ENCODE data around the gene ARMH3.
A peak's percentile ranks its signal among the peaks of the same experiment; 100 is the strongest.

Gene ARMH3

GRCh38 chr10:101826852-101827434 lies 229.0 kb downstream of the ARMH3 start:
- no peak for DNase-seq

DNA sequence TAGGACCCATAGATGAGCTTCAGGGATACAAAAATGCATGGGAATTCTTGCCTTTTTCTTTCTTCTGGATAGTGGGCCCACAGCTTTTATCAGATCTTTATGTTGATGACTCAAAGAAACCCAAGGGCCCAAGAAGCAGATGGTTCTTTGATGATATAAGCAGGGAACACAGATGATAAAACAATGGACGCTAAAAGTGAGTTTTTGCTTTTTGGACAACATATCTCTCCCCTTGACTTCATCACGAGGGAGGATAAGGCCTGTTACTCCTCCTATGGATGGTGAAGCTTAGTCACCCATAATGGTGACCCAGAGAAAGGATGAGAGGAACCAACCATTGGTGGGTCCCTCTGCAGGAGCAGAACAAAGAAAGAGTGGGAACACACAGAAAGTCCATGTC lies 231.2 kb downstream of the ARMH3 start:
- no peak for DNase-seq

DNA sequence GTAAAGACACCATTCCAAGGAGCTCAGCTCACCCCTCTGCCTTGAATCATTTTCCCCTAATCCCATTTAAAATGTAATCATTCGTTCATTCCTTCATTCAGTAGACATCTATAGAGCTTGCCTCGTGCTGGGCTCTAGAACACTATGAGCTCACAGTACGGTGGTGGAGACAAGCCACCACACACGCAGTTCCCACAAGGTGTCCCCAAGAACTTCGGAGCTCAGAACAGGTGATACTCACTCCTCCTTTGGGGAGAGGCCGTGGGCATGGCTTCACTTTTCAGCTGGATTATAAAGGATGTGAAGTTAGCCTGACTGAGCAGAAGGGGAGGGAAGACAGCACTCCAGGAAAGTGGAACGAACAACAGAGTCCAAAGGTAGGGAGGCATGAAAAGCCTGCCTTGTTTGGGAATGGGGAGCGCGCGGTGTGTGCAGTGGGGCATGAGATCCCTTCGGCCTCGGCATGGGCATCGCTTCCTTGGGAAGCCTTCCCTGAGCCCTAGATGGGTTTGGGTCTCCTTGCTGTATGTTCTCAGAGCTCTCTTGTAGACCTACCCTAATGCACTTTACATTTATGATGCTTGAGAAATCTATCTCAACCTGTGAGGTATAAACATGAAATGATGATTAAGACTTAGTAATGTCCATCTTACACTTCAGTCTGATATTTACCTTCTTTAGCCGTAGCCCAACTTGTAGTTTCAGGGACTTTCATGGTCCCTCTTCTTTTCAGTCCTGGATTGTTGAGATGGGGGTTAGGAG lies 236.9 kb downstream of the ARMH3 start:
- DNase-seq, result peak; percentile 45

- DNase-seq, result peak; percentile 91
Observed at GRCh38 chr10:101818119-101818871, 237.7 kb downstream of the ARMH3 start, which contains the start of gene OGA. TSS of gene OGA (minus strand) at chr10:101818444. CDS start at chr10:101818022, 422 bp downstream.

GRCh38 chr10:101817337-101818118 lies 238.4 kb downstream of the ARMH3 start:
- no peak for DNase-seq

- DNase-seq, result no peak
Observed at GRCh38 chr10:101816913-101817336, 239.0 kb downstream of the ARMH3 start.

DNA sequence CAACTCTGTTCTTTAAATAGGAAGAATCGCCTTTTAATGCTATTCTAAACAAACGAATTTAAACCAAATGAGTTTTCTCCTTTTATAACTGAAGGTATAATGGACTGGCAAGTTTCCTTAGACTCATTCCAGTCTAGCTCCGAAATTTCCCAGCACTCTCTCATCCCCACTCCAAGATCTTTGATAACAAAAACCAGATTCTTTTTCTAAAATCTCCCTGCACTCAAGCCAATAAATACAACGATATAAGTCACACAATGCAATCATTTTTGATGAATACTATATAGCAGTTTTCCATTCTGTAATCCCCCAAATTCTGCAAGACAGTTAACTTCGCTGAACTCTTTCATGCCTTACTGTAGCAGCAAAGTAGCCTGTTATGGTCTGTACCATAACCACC lies 239.6 kb downstream of the ARMH3 start:
- DNase-seq, result no peak

DNA sequence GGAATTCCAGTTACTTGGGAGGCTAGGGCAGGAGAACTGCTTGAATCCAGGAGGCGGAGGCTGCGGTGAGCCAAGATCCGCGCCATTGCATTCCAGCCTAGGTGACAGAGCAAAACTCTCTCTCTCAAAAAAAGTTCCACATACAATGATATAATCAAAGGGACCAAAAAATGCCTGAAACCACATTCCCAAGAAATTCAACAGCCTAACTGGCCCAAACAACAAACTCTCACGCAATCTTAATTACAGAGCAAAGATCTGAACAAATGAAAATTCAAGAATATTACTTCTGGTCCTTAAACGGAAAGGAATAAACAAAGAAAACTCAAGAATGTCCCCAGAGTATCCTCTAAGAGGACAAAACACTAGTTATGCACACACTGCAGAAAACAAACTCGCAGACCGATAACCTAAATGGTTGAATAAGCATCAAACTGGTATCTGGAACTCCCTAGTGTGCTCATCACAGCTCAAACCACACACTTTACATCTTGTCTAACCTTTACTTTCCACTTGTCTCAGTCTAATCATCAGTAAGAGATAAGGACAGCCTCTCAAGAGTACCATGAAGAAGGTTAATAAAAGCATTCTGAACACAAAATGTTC lies 241.4 kb downstream of the ARMH3 start:
- DNase-seq, result no peak

- DNase-seq, result no peak
Observed at GRCh38 chr10:101812606-101813005, 243.4 kb downstream of the ARMH3 start.

GRCh38 chr10:101807158-101807557 lies 248.8 kb downstream of the ARMH3 start:
- no peak for DNase-seq

DNA sequence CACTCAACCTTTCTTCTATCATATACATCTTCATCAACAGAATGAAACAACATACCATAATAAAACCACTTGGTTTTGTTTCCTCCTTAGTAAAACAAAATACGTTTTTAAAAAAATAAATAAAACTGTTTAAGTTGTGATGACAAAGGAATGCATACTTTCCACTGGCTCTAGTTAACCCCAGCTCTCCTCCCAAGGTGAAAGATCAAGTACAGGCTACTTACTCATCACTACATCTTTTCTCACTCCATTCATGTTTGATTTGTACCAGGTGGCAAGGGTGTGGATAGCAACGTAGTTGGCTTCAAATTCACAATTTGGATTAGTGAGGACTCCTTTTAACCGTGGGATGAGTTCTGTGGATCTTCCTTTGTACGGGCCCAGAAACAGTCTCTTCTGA lies 252.5 kb downstream of the ARMH3 start:
- no peak for DNase-seq

DNA sequence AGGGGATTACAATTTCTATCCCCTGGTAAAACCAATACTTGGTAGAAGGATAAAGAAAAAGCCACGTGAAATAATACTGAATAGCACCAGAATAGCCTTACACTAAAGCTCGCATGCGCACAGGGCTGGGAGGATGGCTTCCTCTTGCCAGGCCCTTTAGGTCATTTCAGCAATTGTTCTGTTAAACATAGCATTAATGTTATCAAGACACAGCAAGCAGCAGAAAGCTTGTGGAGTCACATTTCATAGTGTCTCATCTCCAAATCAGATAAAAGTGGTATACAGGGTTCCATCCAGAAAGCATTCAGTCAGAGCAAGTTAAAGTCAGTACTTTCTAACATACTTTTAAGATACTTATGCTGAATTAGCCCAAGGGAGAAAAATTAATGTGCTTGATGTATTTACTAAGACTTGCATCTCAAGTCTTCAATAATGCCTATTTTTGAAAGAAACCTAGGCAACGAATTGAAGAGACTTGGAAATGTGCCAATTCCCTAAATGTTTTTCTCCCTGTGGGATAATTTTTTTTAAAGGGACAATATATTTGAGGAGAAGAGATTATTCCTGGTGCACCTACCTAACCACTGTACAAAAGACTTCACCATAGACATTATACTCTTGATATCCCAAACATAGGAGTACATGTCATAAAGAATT lies 258.4 kb downstream of the ARMH3 start:
- no peak for DNase-seq

Data from COR-L47 (cell line).